ENCODE results near the gene EHMT1. TPM values are rescaled to one million over a fixed set of nuclear protein-coding genes. Genes with fewer than 3 reads are reported as not detected.

The EHMT1 gene
- total RNA-seq, 2 donors from 2014 or later: 137 to 139 TPM

DNA sequence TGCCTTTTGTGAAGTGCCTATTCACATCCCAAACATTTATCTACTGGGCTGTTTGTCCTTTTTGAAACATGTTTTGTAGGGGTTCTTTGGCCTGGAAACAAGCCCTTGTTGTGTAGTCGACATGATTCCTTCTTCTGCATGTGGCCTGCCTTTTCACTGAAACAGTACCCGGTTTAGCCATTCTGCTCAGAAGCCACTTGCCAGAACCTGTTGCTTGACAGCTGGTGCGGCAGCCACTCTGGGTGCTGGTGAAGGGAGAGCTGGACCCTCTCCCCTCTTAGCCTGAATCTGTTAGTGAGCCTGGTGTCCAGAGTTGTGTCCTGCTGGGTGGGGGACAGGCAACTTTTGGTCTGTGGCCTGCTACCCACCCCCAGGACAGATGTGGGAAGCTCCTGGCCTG is 129.9 kb downstream of the EHMT1 start:
- Histone ChIP-seq H3K9ac (ENCODE audit: extremely low read depth, low read length, poor library complexity, severe bottlenecking) (no peak overlapping the region), H3K4me1 (ENCODE audit: control insufficient read depth, insufficient read depth, low read length) (peaks cover 3% of the 10 kb centered on the region), H3K27ac (ENCODE audit: low read depth, low read length) (no peak overlapping the region), H3K9me3 (ENCODE audit: control insufficient read depth, low read length) (no peaks in the 10 kb centered on the region), H3K4me3 (ENCODE audit: low read length) (no peak overlapping the region), H3K36me3 (ENCODE audit: control insufficient read depth, insufficient read depth, low read length) (peaks cover 64% of the 10 kb centered on the region), H3K27me3 (ENCODE audit: control insufficient read depth, insufficient read depth, low read length, poor library complexity, severe bottlenecking) (no peaks in the 10 kb centered on the region)
- 88 to 91% methylated on average over 3 of the region's 3 CpGs for WGBS, 2 experiments (ENCODE audit: insufficient coverage in 1 of 2, insufficient read length in 1 of 2)
- Mint-ChIP-seq H3K4me3 (no peak overlapping the region), H3K27ac (no peak overlapping the region), H3K4me1 (peaks cover 6% of the 10 kb centered on the region), H3K36me3 (ENCODE audit: low read depth) (peaks cover 63% of the 10 kb centered on the region), H3K27me3 (ENCODE audit: insufficient read depth) (no peaks in the 10 kb centered on the region), H3K9me3 (no peaks in the 10 kb centered on the region)
- DNase-seq: no peak
- TF ChIP-seq, protein P1, sequence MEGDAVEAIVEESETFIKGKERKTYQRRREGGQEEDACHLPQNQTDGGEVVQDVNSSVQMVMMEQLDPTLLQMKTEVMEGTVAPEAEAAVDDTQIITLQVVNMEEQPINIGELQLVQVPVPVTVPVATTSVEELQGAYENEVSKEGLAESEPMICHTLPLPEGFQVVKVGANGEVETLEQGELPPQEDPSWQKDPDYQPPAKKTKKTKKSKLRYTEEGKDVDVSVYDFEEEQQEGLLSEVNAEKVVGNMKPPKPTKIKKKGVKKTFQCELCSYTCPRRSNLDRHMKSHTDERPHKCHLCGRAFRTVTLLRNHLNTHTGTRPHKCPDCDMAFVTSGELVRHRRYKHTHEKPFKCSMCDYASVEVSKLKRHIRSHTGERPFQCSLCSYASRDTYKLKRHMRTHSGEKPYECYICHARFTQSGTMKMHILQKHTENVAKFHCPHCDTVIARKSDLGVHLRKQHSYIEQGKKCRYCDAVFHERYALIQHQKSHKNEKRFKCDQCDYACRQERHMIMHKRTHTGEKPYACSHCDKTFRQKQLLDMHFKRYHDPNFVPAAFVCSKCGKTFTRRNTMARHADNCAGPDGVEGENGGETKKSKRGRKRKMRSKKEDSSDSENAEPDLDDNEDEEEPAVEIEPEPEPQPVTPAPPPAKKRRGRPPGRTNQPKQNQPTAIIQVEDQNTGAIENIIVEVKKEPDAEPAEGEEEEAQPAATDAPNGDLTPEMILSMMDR (conservative IDR thresholded peaks at IDR 0.05): no peak

DNA sequence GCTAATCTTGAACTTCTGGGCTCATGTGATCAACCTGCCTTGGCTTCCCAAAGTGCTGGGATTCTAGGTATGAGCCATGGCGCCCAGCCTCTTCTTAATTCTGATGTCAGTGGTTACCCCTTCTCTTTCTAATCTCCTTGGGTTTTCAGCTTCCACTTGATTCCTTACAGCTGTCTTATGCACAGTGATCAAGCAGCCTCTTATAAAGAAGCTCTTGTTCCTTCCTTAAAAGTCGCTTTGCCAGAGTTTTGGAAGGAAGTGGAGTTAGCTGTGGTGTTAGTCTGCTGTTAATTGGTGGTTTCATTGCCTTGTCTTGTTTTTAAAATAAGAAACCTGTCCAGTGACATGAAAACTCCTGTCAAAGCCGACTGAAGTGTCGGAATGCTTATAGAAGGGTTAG is 130.7 kb downstream of the EHMT1 start:
- no peaks in the 10 kb centered on the region for H3K27me3 ChIP-seq (ENCODE audit: control insufficient read depth, insufficient read depth, low read length, poor library complexity, severe bottlenecking)
- TF ChIP-seq, protein P1 (conservative IDR thresholded peaks at IDR 0.05): no peak
- H3K4me1 ChIP-seq (ENCODE audit: control insufficient read depth, insufficient read depth, low read length): peaks cover 3% of the 10 kb centered on the region
- peaks cover 63% of the 10 kb centered on the region for H3K36me3 Mint-ChIP-seq (ENCODE audit: low read depth)
- 92 to 94% methylated on average over 4 of the region's 4 CpGs for WGBS, 2 experiments (ENCODE audit: insufficient coverage in 1 of 2, insufficient read length in 1 of 2)
- no peaks in the 10 kb centered on the region for H3K27me3 Mint-ChIP-seq (ENCODE audit: insufficient read depth)
- H3K9me3 ChIP-seq (ENCODE audit: control insufficient read depth, low read length): no peaks in the 10 kb centered on the region
- H3K36me3 ChIP-seq (ENCODE audit: control insufficient read depth, insufficient read depth, low read length): peaks cover 64% of the 10 kb centered on the region
- DNase-seq: no peak
- peaks cover 6% of the 10 kb centered on the region for H3K4me1 Mint-ChIP-seq
- no peak overlapping the region for H3K4me3 Mint-ChIP-seq
- H3K27ac ChIP-seq (ENCODE audit: low read depth, low read length): peak overlapping the region; percentile 42
- peak overlapping the region; percentile 70 for H3K27ac Mint-ChIP-seq
- no peak overlapping the region for H3K9ac ChIP-seq (ENCODE audit: extremely low read depth, low read length, poor library complexity, severe bottlenecking)
- peaks cover 2% of the 10 kb centered on the region for H3K9me3 Mint-ChIP-seq
- H3K4me3 ChIP-seq (ENCODE audit: low read length): no peak overlapping the region

DNA sequence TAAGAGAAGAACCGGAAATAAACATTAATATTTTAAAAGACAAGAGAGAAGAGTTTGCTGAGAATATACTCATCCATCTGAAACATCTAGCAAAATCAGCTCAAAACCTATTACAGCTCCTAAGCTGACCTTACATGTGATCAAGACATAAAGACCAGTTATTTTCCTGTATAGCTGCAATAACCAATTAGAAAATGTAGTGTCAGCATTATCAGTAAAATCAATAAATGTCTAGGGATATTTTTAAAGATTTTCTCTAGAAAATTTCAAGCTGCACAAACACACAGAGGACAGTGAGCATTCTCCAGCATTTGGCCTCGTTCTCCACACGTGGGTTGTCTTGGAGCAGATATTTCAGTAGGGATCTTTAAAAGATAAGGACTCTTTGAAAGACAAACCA is 131.2 kb downstream of the EHMT1 start:
- Mint-ChIP-seq H3K27ac (peak overlapping the region; percentile 70), H3K4me1 (peaks cover 6% of the 10 kb centered on the region), H3K27me3 (ENCODE audit: insufficient read depth) (no peaks in the 10 kb centered on the region), H3K9me3 (peaks cover 7% of the 10 kb centered on the region), H3K4me3 (no peak overlapping the region), H3K36me3 (ENCODE audit: low read depth) (peaks cover 63% of the 10 kb centered on the region)
- no peaks in the 10 kb centered on the region for H3K27me3 ChIP-seq (ENCODE audit: control insufficient read depth, insufficient read depth, low read length, poor library complexity, severe bottlenecking)
- TF ChIP-seq, protein P1 (conservative IDR thresholded peaks at IDR 0.05): no peak
- H3K27ac ChIP-seq (ENCODE audit: low read depth, low read length): no peak overlapping the region
- H3K36me3 ChIP-seq (ENCODE audit: control insufficient read depth, insufficient read depth, low read length): peaks cover 64% of the 10 kb centered on the region
- H3K9ac ChIP-seq (ENCODE audit: extremely low read depth, low read length, poor library complexity, severe bottlenecking): no peak overlapping the region
- peaks cover 3% of the 10 kb centered on the region for H3K4me1 ChIP-seq (ENCODE audit: control insufficient read depth, insufficient read depth, low read length)
- no peak for DNase-seq
- no peak overlapping the region for H3K4me3 ChIP-seq (ENCODE audit: low read length)
- H3K9me3 ChIP-seq (ENCODE audit: control insufficient read depth, low read length): peaks cover 3% of the 10 kb centered on the region
- WGBS, 2 experiments (ENCODE audit: insufficient coverage in 1 of 2, insufficient read length in 1 of 2): 94% methylated on average over 3 of the region's 3 CpGs; no CpG with 5 or more reads in 1 of the 2 experiments
